Measurements from ENCODE around the gene TRMT10B. TPM values are rescaled to one million over a fixed set of nuclear protein-coding genes. Genes with fewer than 3 reads are reported as not detected.

The TRMT10B gene
- total and polyA plus RNA-seq, 2 donors from 2014 or later = 5.2 to 12.4 TPM

DNA sequence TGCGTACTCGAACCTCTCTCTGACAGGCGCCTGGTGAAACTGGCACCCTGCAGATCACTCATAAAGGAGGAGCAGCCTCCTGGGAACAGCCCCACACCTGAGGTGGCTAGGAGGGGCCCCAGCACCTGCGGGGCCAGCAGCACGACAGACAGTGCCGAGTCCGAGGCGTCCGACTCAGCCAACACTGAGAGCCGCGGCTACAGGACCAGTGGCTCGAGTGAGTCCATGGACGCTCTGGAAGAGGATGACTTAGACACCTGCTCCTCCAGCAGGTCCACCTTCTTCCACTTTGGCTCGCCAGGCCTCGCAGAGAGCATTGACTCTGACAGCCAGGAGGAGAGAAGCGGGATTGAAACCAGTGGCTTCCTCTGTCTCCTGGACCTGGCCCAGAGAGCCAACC lies 13.5 kb upstream of the TRMT10B start:
- intact Hi-C loops (cut with DNase I) = no loop called here
- TF ChIP-seq, protein P1, sequence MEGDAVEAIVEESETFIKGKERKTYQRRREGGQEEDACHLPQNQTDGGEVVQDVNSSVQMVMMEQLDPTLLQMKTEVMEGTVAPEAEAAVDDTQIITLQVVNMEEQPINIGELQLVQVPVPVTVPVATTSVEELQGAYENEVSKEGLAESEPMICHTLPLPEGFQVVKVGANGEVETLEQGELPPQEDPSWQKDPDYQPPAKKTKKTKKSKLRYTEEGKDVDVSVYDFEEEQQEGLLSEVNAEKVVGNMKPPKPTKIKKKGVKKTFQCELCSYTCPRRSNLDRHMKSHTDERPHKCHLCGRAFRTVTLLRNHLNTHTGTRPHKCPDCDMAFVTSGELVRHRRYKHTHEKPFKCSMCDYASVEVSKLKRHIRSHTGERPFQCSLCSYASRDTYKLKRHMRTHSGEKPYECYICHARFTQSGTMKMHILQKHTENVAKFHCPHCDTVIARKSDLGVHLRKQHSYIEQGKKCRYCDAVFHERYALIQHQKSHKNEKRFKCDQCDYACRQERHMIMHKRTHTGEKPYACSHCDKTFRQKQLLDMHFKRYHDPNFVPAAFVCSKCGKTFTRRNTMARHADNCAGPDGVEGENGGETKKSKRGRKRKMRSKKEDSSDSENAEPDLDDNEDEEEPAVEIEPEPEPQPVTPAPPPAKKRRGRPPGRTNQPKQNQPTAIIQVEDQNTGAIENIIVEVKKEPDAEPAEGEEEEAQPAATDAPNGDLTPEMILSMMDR (IDR thresholded peaks at IDR 0.05; ENCODE audit: borderline replicate concordance, extremely low read depth, insufficient read depth) = no peak
- H3K4me1 ChIP-seq (ENCODE audit: control insufficient read depth in 2 of 3, insufficient read depth in 2 of 3, low read depth in 1 of 3, low read length in 3 of 3) = no peaks in the 10 kb centered on the region
- FAIRE-seq (no peak), DNase-seq (no peak)
- no peak overlapping the region for H3K4me3 ChIP-seq (ENCODE audit: low read length in 3 of 3)
- no peak overlapping the region for H3K27ac ChIP-seq (ENCODE audit: low read depth in 2 of 2, low read length in 2 of 2)
- no peaks in the 10 kb centered on the region for H3K27me3 ChIP-seq (ENCODE audit: control insufficient read depth, insufficient read depth, low read length)
- no peaks in the 10 kb centered on the region for H3K9me3 ChIP-seq (ENCODE audit: control insufficient read depth in 2 of 3, insufficient read depth in 1 of 3, low read length in 3 of 3)
- no peak overlapping the region for H3K9ac ChIP-seq (ENCODE audit: low read length in 3 of 3)
- no peaks in the 10 kb centered on the region for H3K36me3 ChIP-seq (ENCODE audit: control insufficient read depth in 2 of 3, insufficient read depth in 3 of 3, low read length in 3 of 3)

DNA sequence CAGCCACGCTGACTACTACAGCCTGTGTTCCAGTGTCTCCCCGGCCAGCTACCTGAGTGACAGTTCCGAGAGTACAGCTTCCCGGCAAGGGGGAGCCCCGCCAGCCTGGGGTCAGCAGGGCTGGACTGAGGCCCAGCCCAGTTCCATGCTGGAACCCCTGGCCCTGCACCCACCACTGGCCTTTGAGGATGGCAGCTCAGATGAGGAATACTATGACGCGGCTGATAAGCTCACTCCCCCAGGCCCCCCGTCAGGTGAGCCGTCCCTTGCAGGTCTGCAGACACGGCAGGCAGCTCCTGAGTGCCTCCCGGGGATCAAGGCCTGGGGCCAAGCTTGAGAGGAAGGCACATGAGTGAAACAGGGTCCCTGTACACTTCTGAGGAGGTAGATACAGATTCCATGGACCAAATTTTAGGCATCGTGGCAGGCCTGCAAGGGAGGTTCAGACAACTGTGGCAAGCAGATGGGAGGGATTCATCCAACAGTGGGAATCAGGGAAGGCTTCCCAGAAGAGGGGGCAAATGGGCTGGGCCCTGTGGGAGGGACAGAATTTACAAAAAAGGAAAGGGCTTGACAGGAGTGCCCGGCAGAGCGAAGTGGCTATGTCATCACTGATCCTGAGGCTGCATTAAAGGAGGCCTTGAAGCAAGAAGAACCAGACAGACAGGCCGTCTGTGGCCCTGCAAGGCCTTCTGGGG lies 12.8 kb upstream of the TRMT10B start:
- FAIRE-seq (no peak), DNase-seq (no peak)
- H3K27ac ChIP-seq (ENCODE audit: low read depth in 2 of 2, low read length in 2 of 2) = no peak overlapping the region
- no peak overlapping the region for H3K9ac ChIP-seq (ENCODE audit: low read length in 3 of 3)
- intact Hi-C loops (cut with DNase I) = no loop called here
- H3K36me3 ChIP-seq (ENCODE audit: control insufficient read depth in 2 of 3, insufficient read depth in 3 of 3, low read length in 3 of 3) = no peaks in the 10 kb centered on the region
- no peak overlapping the region for H3K4me3 ChIP-seq (ENCODE audit: low read length in 3 of 3)
- no peaks in the 10 kb centered on the region for H3K4me1 ChIP-seq (ENCODE audit: control insufficient read depth in 2 of 3, insufficient read depth in 2 of 3, low read depth in 1 of 3, low read length in 3 of 3)
- H3K9me3 ChIP-seq (ENCODE audit: control insufficient read depth in 2 of 3, insufficient read depth in 1 of 3, low read length in 3 of 3) = no peaks in the 10 kb centered on the region
- TF ChIP-seq, protein P1 (IDR thresholded peaks at IDR 0.05; ENCODE audit: borderline replicate concordance, extremely low read depth, insufficient read depth) = no peak
- H3K27me3 ChIP-seq (ENCODE audit: control insufficient read depth, insufficient read depth, low read length) = no peaks in the 10 kb centered on the region

GRCh38 chr9:37745970-37746369 lies 7.6 kb upstream of the TRMT10B start:
- Histone ChIP-seq H3K27ac (ENCODE audit: low read depth in 2 of 2, low read length in 2 of 2) (no peak overlapping the region), H3K9me3 (ENCODE audit: control insufficient read depth in 2 of 3, insufficient read depth in 1 of 3, low read length in 3 of 3) (no peaks in the 10 kb centered on the region), H3K9ac (ENCODE audit: low read length in 3 of 3) (no peak overlapping the region), H3K4me3 (ENCODE audit: low read length in 3 of 3) (no peak overlapping the region), H3K27me3 (ENCODE audit: control insufficient read depth, insufficient read depth, low read length) (no peaks in the 10 kb centered on the region), H3K4me1 (ENCODE audit: control insufficient read depth in 2 of 3, insufficient read depth in 2 of 3, low read depth in 1 of 3, low read length in 3 of 3) (peaks cover 0 to 3% (median 0%) of the 10 kb centered on the region in 3 donors), H3K36me3 (ENCODE audit: control insufficient read depth in 2 of 3, insufficient read depth in 3 of 3, low read length in 3 of 3) (no peaks in the 10 kb centered on the region)
- FAIRE-seq = no peak
- TF ChIP-seq, protein P1 (IDR thresholded peaks at IDR 0.05; ENCODE audit: borderline replicate concordance, extremely low read depth, insufficient read depth) = no peak
- DNase-seq = no peak
- intact Hi-C loops (cut with DNase I) = no loop called here
